NCI-H2171 treated with DMSO at 0.1 percent for 48 hours (cell line): Measurements from ENCODE around the gene RALGAPA1.
"Not testable (repeated sequence)": the region's sequence is repeated elsewhere in the genome, so short reads cannot be mapped to it uniquely, and the experiment has no call there.

Experiments used
- DNase-seq: peaks from one replicate; lab custom pipeline; 2025; lab: John Stamatoyannopoulos, UW

RALGAPA1 gene

GRCh38 chr14:35821564-35822411 lies 12.7 kb upstream of the RALGAPA1 start:
- peak; percentile 60 for DNase-seq

GRCh38 chr14:35819591-35820540 lies 10.8 kb upstream of the RALGAPA1 start:
- DNase-seq = no peak

GRCh38 chr14:35818346-35819115 lies 9.4 kb upstream of the RALGAPA1 start:
- peak; percentile 61 for DNase-seq

GRCh38 chr14:35814371-35815005 lies 5.4 kb upstream of the RALGAPA1 start:
- DNase-seq = peak; percentile 57

- no peak for DNase-seq
Observed at GRCh38 chr14:35810963-35811362, 1.9 kb upstream of the RALGAPA1 start.

GRCh38 chr14:35809597-35809996 lies 502 bp upstream of the RALGAPA1 start:
- no peak for DNase-seq

GRCh38 chr14:35808076-35808637 lies 938 bp downstream of the RALGAPA1 start:
- peak; percentile 57 for DNase-seq

- no peak for DNase-seq
Observed at GRCh38 chr14:35807131-35807961, 1.7 kb downstream of the RALGAPA1 start.

- no peak for DNase-seq
Observed at GRCh38 chr14:35806006-35806907, 2.8 kb downstream of the RALGAPA1 start.

- DNase-seq = no peak
Observed at GRCh38 chr14:35797796-35798195, 11.3 kb downstream of the RALGAPA1 start.

GRCh38 chr14:35789651-35790050 lies 19.4 kb downstream of the RALGAPA1 start:
- DNase-seq = no peak

GRCh38 chr14:35786856-35787255 lies 22.2 kb downstream of the RALGAPA1 start:
- DNase-seq = no peak

- DNase-seq = no peak
Observed at GRCh38 chr14:35783699-35784098, 25.4 kb downstream of the RALGAPA1 start.

GRCh38 chr14:35779368-35779767 lies 29.7 kb downstream of the RALGAPA1 start:
- DNase-seq = no peak

- DNase-seq = not testable (repeated sequence)
Observed at GRCh38 chr14:35777550-35777949, 31.5 kb downstream of the RALGAPA1 start.

- DNase-seq = no peak
Observed at GRCh38 chr14:35776823-35777222, 32.3 kb downstream of the RALGAPA1 start.

GRCh38 chr14:35776085-35776484 lies 33.0 kb downstream of the RALGAPA1 start:
- not testable (repeated sequence) for DNase-seq

GRCh38 chr14:35766700-35767082 lies 42.4 kb downstream of the RALGAPA1 start:
- no peak for DNase-seq

- DNase-seq = no peak
Observed at GRCh38 chr14:35766036-35766699, 42.9 kb downstream of the RALGAPA1 start.
